ENCODE results near the gene SMURF1. TPM values are rescaled to one million over a fixed set of nuclear protein-coding genes. Genes with fewer than 3 reads are reported as not detected.
A peak's percentile ranks its signal among the peaks of the same experiment; 100 is the strongest.

The SMURF1 gene
- total RNA-seq, 6 donors from 2014 or later, result 33.0 to 54.4 (median 45.9) TPM

- peak overlapping the region; percentile 68 to 100 (median 92) for H3K4me3 ChIP-seq
- no peak for TF ChIP-seq POLR2A (IDR thresholded peaks at IDR 0.05)
- TF ChIP-seq CTCF (IDR thresholded peaks at IDR 0.05), result no peak
- TF ChIP-seq POLR2AphosphoS5 (IDR thresholded peaks at IDR 0.05), result no peak
- no peak for TF ChIP-seq EP300 (IDR thresholded peaks at IDR 0.05)
- H3K36me3 ChIP-seq, result no peaks in the 10 kb centered on the region
- ATAC-seq (ENCODE audit: low FRiP score in 2 of 2), result no peak
- H3K4me1 ChIP-seq, result peaks cover 17 to 43% (median 32%) of the 10 kb centered on the region in 4 donors
- no CpG with 5 or more reads among the region's 46 CpGs for WGBS, 2 donors
- peak overlapping the region; percentile 93 to 100 (median 100) for H3K27ac ChIP-seq
- peak in 1 of 2 donors; percentile 94 for DNase-seq
- no peaks in the 10 kb centered on the region for H3K9me3 ChIP-seq
- H3K27me3 ChIP-seq, result no peaks in the 10 kb centered on the region
Measured at GRCh38 chr7:99143521-99143852, 421 bp downstream of the SMURF1 start.

- ATAC-seq (ENCODE audit: low FRiP score in 2 of 2) (peak; percentile 90 to 96), DNase-seq (peak in 1 of 2 donors; percentile 97)
- no peaks in the 10 kb centered on the region for H3K9me3 ChIP-seq
- H3K4me3 ChIP-seq, result peak overlapping the region; percentile 68 to 100 (median 92)
- H3K27me3 ChIP-seq, result no peaks in the 10 kb centered on the region
- 16 to 18% methylated on average over 13 to 24 of the region's 33 CpGs for WGBS, 2 donors
- peaks cover 23 to 47% (median 35%) of the 10 kb centered on the region in 4 donors for H3K4me1 ChIP-seq
- TF ChIP-seq POLR2AphosphoS5 (IDR thresholded peaks at IDR 0.05) (no peak), POLR2A (IDR thresholded peaks at IDR 0.05) (no peak), CTCF (IDR thresholded peaks at IDR 0.05) (no peak), EP300 (IDR thresholded peaks at IDR 0.05) (no peak)
- H3K36me3 ChIP-seq, result no peaks in the 10 kb centered on the region
- peak overlapping the region; percentile 93 to 100 (median 100) for H3K27ac ChIP-seq
Measured at GRCh38 chr7:99142727-99143520, 984 bp downstream of the SMURF1 start.

GRCh38 chr7:99141841-99142726, 1.8 kb downstream of the SMURF1 start:
- DNase-seq (peak; percentile 73 to 86), ATAC-seq (ENCODE audit: low FRiP score in 2 of 2) (peak; percentile 84 to 88)
- Histone ChIP-seq H3K36me3 (no peaks in the 10 kb centered on the region), H3K27me3 (no peaks in the 10 kb centered on the region), H3K4me3 (peak overlapping the region; percentile 4 to 100 (median 92)), H3K27ac (peak overlapping the region; percentile 93 to 100 (median 100)), H3K9me3 (no peaks in the 10 kb centered on the region), H3K4me1 (peaks cover 31 to 54% (median 37%) of the 10 kb centered on the region in 4 donors)
- TF ChIP-seq POLR2AphosphoS5 (IDR thresholded peaks at IDR 0.05), result peak in 1 of 2 donors; percentile 21
- TF ChIP-seq CTCF (IDR thresholded peaks at IDR 0.05), result no peak
- no peak for TF ChIP-seq EP300 (IDR thresholded peaks at IDR 0.05)
- TF ChIP-seq POLR2A (IDR thresholded peaks at IDR 0.05), result no peak
- 15 to 24% methylated on average over 20 to 27 of the region's 27 CpGs for WGBS, 2 donors

GRCh38 chr7:99141334-99141733, 2.6 kb downstream of the SMURF1 start:
- H3K4me1 ChIP-seq, result peaks cover 34 to 62% (median 42%) of the 10 kb centered on the region in 4 donors
- WGBS, 2 donors, result 40% methylated on average over 3 of the region's 3 CpGs
- H3K4me3 ChIP-seq, result peak overlapping the region in 3 of 4 donors; percentile 86 to 100 (median 99)

More at GRCh38 chr7:99141334-99141733, 2.6 kb downstream of the SMURF1 start:
- TF ChIP-seq EP300 (IDR thresholded peaks at IDR 0.05), result no peak
- no peak for TF ChIP-seq CTCF (IDR thresholded peaks at IDR 0.05)
- no peak for TF ChIP-seq POLR2A (IDR thresholded peaks at IDR 0.05)
- TF ChIP-seq POLR2AphosphoS5 (IDR thresholded peaks at IDR 0.05), result no peak
- no peaks in the 10 kb centered on the region for H3K27me3 ChIP-seq
- ATAC-seq (ENCODE audit: low FRiP score in 2 of 2), result no peak
- H3K27ac ChIP-seq, result peak overlapping the region; percentile 93 to 100 (median 100)
- H3K36me3 ChIP-seq, result no peaks in the 10 kb centered on the region
- no peak for DNase-seq
- H3K9me3 ChIP-seq, result no peaks in the 10 kb centered on the region
